ENCODE measurements around the gene C20orf141.

- TF ChIP-seq POLR2A (IDR thresholded peaks at IDR 0.05; ENCODE audit: low read depth, low read length) = no peak
- TF ChIP-seq POLR2AphosphoS5 (IDR thresholded peaks at IDR 0.05; ENCODE audit: low read depth, low read length) = no peak
- TF ChIP-seq TAF1 (IDR thresholded peaks at IDR 0.05; ENCODE audit: borderline replicate concordance, low read depth, low read length) = no peak
These were observed at the start of gene C20orf141 for GRCh38 chr20:2814587-2815051.

Data from GM12892 (cell line).